HG02678 (cell line): ENCODE results near the gene DCHS1.
A peak's percentile ranks its signal among the peaks of the same experiment; 100 is the strongest.

Experiments
- ATAC-seq: cut with Tn5 transposase; IDR thresholded peaks from one replicate; pipeline ENCODE4 v1.9.1; 2021; ENCODE audit warnings: mild to moderate bottlenecking, moderate library complexity; ENCODE audit not compliant: unreplicated experiment

DCHS1 gene

GRCh38 chr11:6628526-6628925, 27.1 kb downstream of the DCHS1 start:
- no peak for ATAC-seq

GRCh38 chr11:6627762-6628241, 27.8 kb downstream of the DCHS1 start:
- ATAC-seq: peak; percentile 80

GRCh38 chr11:6626971-6627761, 28.4 kb downstream of the DCHS1 start:
- ATAC-seq: peak; percentile 2

- ATAC-seq: no peak
Observed at GRCh38 chr11:6625832-6626420, 29.7 kb downstream of the DCHS1 start.

GRCh38 chr11:6625156-6625831, 30.3 kb downstream of the DCHS1 start:
- ATAC-seq: no peak

GRCh38 chr11:6623391-6624363, 31.9 kb downstream of the DCHS1 start:
- no peak for ATAC-seq

GRCh38 chr11:6622261-6623171, 33.1 kb downstream of the DCHS1 start:
- no peak for ATAC-seq

GRCh38 chr11:6621711-6622211, 33.8 kb downstream of the DCHS1 start:
- ATAC-seq: no peak

GRCh38 chr11:6620636-6621035, 35.0 kb downstream of the DCHS1 start:
- ATAC-seq: no peak

- ATAC-seq: peak; percentile 99
Observed at GRCh38 chr11:6619004-6619745, 36.4 kb downstream of the DCHS1 start, which contains the start of gene TPP1. TPP1 (minus strand) TSS chr11:6619422; CDS start chr11:6619400, 22 bp downstream.

GRCh38 chr11:6618117-6619003, 37.2 kb downstream of the DCHS1 start:
- ATAC-seq: no peak

GRCh38 chr11:6617315-6617781, 38.3 kb downstream of the DCHS1 start:
- no peak for ATAC-seq

GRCh38 chr11:6616596-6617250, 38.9 kb downstream of the DCHS1 start:
- ATAC-seq: no peak

GRCh38 chr11:6615882-6616585, 39.6 kb downstream of the DCHS1 start:
- no peak for ATAC-seq

- ATAC-seq: no peak
Observed at GRCh38 chr11:6615046-6615445, 40.6 kb downstream of the DCHS1 start.

GRCh38 chr11:6614446-6614845, 41.2 kb downstream of the DCHS1 start:
- no peak for ATAC-seq
